ENCODE data around the gene CDC25B. TPM values are rescaled to one million over a fixed set of nuclear protein-coding genes. Genes with fewer than 3 reads are reported as not detected.

The CDC25B gene
- total and polyA plus RNA-seq, 2 of the 13 experiments (the other 11 are each of a cell fraction or from before 2014, with no cell fraction given), result 14.5 to 19.4 TPM

GRCh38 chr20:3797592-3798372 is 1.7 kb downstream of the CDC25B start (continued):
- TF ChIP-seq, protein P1, sequence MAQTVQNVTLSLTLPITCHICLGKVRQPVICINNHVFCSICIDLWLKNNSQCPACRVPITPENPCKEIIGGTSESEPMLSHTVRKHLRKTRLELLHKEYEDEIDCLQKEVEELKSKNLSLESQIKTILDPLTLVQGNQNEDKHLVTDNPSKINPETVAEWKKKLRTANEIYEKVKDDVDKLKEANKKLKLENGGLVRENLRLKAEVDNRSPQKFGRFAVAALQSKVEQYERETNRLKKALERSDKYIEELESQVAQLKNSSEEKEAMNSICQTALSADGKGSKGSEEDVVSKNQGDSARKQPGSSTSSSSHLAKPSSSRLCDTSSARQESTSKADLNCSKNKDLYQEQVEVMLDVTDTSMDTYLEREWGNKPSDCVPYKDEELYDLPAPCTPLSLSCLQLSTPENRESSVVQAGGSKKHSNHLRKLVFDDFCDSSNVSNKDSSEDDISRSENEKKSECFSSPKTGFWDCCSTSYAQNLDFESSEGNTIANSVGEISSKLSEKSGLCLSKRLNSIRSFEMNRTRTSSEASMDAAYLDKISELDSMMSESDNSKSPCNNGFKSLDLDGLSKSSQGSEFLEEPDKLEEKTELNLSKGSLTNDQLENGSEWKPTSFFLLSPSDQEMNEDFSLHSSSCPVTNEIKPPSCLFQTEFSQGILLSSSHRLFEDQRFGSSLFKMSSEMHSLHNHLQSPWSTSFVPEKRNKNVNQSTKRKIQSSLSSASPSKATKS (CRISPR knock-in tag; IDR thresholded peaks at IDR 0.05), result no peak
- TF ChIP-seq ZNF33B (CRISPR knock-in tag; IDR thresholded peaks at IDR 0.05) (0 out of 2 replicates have a peak, but pooled peaks have one; percentile 18), NCOR1 (IDR thresholded peaks at IDR 0.05; ENCODE audit: borderline replicate concordance, low read length) (peak; percentile 91), NFKB2 (CRISPR knock-in tag; IDR thresholded peaks at IDR 0.05; ENCODE audit: borderline replicate concordance) (no peak; the same call in 1 of the 2 replicates), ZNF816 (CRISPR knock-in tag; IDR thresholded peaks at IDR 0.05; ENCODE audit: borderline replicate concordance) (no peak), ZNF460 (CRISPR knock-in tag; IDR thresholded peaks at IDR 0.05; ENCODE audit: borderline replicate concordance) (no peak), TEAD3 (CRISPR knock-in tag; optimal IDR thresholded peaks at IDR 0.05; ENCODE audit: borderline replicate concordance) (peak; percentile 44), HDAC1 (CRISPR knock-in tag; IDR thresholded peaks at IDR 0.05) (no peak; the same call in 1 of the 2 replicates), SP4 (CRISPR knock-in tag; IDR thresholded peaks at IDR 0.05) (no peak), CTCF (CRISPR knock-in tag; IDR thresholded peaks at IDR 0.05) (0 out of 2 replicates have a peak, but pooled peaks have one; percentile 7), ZNF883 (CRISPR knock-in tag; IDR thresholded peaks at IDR 0.05; ENCODE audit: not compliant biosample characterization) (no peak), DRAP1 (CRISPR knock-in tag; IDR thresholded peaks at IDR 0.05) (no peak), FOSL2 (CRISPR knock-in tag; IDR thresholded peaks at IDR 0.05) (peak; percentile 47; the same call in 1 of the 2 replicates), NFE2L2 (IDR thresholded peaks at IDR 0.05; ENCODE audit: low read length) (no peak), RBFOX2 (IDR thresholded peaks at IDR 0.05; ENCODE audit: low read depth, low read length) (no peak), YEATS2 (CRISPR knock-in tag; IDR thresholded peaks at IDR 0.05; ENCODE audit: borderline replicate concordance) (no peak)
- TF ChIP-seq, protein P2, sequence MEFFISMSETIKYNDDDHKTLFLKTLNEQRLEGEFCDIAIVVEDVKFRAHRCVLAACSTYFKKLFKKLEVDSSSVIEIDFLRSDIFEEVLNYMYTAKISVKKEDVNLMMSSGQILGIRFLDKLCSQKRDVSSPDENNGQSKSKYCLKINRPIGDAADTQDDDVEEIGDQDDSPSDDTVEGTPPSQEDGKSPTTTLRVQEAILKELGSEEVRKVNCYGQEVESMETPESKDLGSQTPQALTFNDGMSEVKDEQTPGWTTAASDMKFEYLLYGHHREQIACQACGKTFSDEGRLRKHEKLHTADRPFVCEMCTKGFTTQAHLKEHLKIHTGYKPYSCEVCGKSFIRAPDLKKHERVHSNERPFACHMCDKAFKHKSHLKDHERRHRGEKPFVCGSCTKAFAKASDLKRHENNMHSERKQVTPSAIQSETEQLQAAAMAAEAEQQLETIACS (CRISPR knock-in tag; IDR thresholded peaks at IDR 0.05), result no peak
- TF ChIP-seq, protein P3, sequence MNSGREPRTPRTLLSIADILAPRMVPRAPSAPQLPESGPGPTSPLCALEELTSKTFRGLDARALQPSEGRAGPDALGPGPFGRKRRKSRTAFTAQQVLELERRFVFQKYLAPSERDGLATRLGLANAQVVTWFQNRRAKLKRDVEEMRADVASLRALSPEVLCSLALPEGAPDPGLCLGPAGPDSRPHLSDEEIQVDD (CRISPR knock-in tag; IDR thresholded peaks at IDR 0.05; ENCODE audit: borderline replicate concordance), result 0 out of 2 replicates have a peak, but pooled peaks have one; percentile 45

Measured in HepG2 (cell line).